Left colon (tissue), 2 donors: Measurements from ENCODE around the gene MYL9. TPM values are rescaled to one million over a fixed set of nuclear protein-coding genes. Genes with fewer than 3 reads are reported as not detected.

Experiments used
- total RNA-seq, 2 donors: library from RNA; stranded (reverse); fragmentation: NEBNext Ultra II Directional; extraction: Animal tissue kit (Norgen Biotek cat#: 25700); gene quantifications; one replicate each; pipeline ENCODE4 v1.2.1, GENCODE V29; 2021
- donor health status: DM: no; HTN: no; CAD: no.
- donor health status: DM: yes; HTN: yes; CAD: no.

MYL9 gene
- total RNA-seq, 2 donors from 2014 or later, result 36.9 to 484 TPM

Other genes starting within 250 kb of the MYL9 start
- 10 to 100 TPM; 39.2 to 47.4 TPM for gene DLGAP4, start 235.2 kb upstream of the MYL9 start, total RNA-seq
- gene TGIF2, start 32.1 kb downstream of the MYL9 start, total RNA-seq, result 1 to 10 TPM; 4.8 to 4.9 TPM
- 100 to 1,000 TPM; 161 to 165 TPM for gene RAB5IF, start 64.3 kb downstream of the MYL9 start, total RNA-seq
- 1 to 10 TPM in 1 of 2 donors, under 1 TPM in 1; 0.89 to 1.3 TPM for gene SLA2, start 104.7 kb downstream of the MYL9 start, total RNA-seq
- gene NDRG3, start 204.6 kb downstream of the MYL9 start, total RNA-seq, result 10 to 100 TPM; 29.1 to 32.7 TPM
- gene DSN1, start 232.2 kb downstream of the MYL9 start, total RNA-seq, result 1 to 10 TPM; 6.3 to 6.8 TPM